ENCODE results near the gene NGFR. TPM values are rescaled to one million over a fixed set of nuclear protein-coding genes. Genes with fewer than 3 reads are reported as not detected.
"Not testable (repeated sequence)": the region's sequence is repeated elsewhere in the genome, so short reads cannot be mapped to it uniquely, and the experiment has no call there.

NGFR gene
- polyA plus RNA-seq, 4 donors, result 5.7 to 9.0 (median 6.2) TPM

- no peak for DNase-seq (ENCODE audit: low read depth in 4 of 4, low spot score in 3 of 4)
Measured at GRCh38 chr17:49494399-49494985, 601 bp upstream of the NGFR start.

- DNase-seq (ENCODE audit: low read depth in 4 of 4, low spot score in 3 of 4), result no peak
Measured at GRCh38 chr17:49495842-49496182, 719 bp downstream of the NGFR start.

- no peak for DNase-seq (ENCODE audit: low read depth in 4 of 4, low spot score in 3 of 4)
Measured at GRCh38 chr17:49496183-49496866, 1.2 kb downstream of the NGFR start.

GRCh38 chr17:49496867-49497147 lies 1.7 kb downstream of the NGFR start:
- no peak for DNase-seq (ENCODE audit: low read depth in 4 of 4, low spot score in 3 of 4)

DNA sequence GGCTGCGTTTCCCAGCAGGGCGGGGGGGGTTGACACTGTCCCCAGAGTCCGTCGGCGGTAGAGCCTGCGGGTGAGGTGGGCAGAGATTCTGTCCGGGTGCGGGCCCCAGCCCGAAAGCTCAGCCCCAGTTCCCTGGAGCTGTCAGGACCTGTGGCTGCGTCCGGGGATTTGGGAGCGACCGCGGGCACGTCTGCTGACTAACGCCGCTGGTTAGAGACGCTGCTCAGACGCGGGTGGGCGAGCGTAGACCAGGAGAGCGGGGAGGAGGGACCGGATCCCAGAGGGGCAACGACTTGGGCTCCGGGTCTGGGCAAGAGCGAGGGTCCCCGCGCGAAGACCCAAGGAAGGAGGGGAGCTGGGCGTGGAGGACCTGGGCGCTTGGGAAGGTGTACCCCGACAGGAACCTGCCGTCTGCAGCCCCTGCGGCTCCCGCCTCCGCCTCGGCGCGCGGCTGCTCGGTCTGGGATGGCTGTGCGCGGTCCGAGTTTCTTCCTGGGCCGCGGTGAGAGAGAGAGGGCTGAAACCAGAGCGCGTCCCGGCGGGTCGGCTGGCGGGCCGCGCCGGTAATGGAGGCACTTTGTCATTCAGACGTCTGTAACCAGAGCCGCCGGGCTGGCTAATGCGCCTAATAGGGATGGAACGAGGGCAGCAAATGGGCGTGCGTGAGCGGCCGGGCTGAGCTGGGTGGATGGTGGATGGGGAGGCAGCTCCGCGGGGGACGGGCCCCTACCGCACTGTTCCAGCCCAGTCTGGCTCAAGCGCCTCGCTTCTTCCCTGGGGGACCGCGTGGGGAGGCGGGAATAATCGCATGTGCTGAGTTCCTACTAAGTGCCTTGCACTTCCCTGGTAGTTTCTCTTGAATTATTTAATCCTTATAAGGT lies 2.3 kb downstream of the NGFR start:
- no peak for DNase-seq (ENCODE audit: low read depth in 4 of 4, low spot score in 3 of 4)

- no peak for DNase-seq (ENCODE audit: low read depth in 4 of 4, low spot score in 3 of 4)
Measured at GRCh38 chr17:49498029-49498615, 3.0 kb downstream of the NGFR start.

- no peak for DNase-seq (ENCODE audit: low read depth in 4 of 4, low spot score in 3 of 4)
Measured at GRCh38 chr17:49501496-49501895, 6.4 kb downstream of the NGFR start.

DNA sequence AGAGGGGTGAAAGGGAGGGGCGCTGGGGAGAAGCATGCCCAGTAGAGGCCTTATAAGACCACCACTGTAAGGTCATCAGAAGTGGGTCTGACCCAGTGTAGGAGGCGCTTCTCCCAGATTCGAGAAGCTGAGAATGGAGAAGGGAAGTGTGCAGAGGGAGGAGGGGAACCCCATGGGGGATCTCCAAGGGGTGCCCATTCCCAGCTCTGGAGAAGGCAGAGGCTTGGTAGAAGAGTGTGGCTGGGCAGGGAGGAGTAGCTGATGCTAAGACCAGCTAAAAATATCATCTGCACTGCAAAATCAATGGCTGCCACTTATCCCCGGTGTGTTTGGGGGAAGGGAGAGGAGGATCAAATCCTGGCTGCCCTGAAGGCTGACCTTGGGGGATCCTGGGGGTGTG lies 7.2 kb downstream of the NGFR start:
- DNase-seq (ENCODE audit: low read depth in 4 of 4, low spot score in 3 of 4), result no peak

GRCh38 chr17:49502680-49503079 lies 7.6 kb downstream of the NGFR start:
- not testable (repeated sequence) for DNase-seq (ENCODE audit: low read depth in 4 of 4, low spot score in 3 of 4)

DNA sequence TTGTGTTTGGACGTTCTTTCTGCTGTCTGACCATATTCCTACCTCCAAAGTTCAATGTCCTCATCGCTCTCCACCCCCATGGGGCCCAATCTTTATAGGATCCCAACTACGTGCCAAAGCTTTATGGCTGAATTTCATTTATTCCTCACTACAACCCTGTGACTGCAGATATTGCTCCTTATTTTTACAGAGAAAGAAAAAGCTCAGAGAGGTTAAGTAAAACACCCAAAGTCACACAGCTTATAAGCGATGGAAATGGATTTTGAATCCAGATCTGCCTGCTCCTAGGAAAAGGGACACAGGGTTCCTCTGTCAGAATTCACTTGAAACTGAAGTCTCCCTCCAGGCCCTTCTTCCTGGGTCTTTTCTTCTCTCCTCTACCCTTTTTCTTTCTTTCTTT lies 9.3 kb downstream of the NGFR start:
- DNase-seq (ENCODE audit: low read depth in 4 of 4, low spot score in 3 of 4), result no peak

DNA sequence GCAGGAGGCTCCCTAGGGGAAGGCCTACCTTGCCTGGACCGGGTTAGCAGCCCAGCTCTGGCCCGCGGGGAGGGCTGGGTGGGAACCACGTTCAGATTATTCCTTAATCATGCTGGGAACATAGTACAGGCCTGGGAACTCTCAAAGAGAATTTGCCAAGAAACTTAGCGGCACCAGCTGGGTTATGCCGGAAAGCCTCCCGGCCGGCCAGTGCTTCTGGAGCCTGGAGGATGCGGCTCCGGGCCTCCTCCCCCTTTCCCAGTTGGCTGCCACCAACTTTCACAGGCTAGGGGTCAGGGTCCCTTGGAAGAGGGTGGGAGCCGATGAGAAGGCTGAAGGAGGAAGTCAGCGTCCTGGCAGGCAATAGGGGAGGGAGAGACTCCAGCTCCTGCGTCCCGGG lies 10.8 kb downstream of the NGFR start:
- no peak for DNase-seq (ENCODE audit: low read depth in 4 of 4, low spot score in 3 of 4)

- DNase-seq (ENCODE audit: low read depth in 4 of 4, low spot score in 3 of 4), result no peak
Measured at GRCh38 chr17:49506282-49506681, 11.2 kb downstream of the NGFR start.

GRCh38 chr17:49508061-49508865 lies 13.2 kb downstream of the NGFR start:
- no peak for DNase-seq (ENCODE audit: low read depth in 4 of 4, low spot score in 3 of 4)

DNA sequence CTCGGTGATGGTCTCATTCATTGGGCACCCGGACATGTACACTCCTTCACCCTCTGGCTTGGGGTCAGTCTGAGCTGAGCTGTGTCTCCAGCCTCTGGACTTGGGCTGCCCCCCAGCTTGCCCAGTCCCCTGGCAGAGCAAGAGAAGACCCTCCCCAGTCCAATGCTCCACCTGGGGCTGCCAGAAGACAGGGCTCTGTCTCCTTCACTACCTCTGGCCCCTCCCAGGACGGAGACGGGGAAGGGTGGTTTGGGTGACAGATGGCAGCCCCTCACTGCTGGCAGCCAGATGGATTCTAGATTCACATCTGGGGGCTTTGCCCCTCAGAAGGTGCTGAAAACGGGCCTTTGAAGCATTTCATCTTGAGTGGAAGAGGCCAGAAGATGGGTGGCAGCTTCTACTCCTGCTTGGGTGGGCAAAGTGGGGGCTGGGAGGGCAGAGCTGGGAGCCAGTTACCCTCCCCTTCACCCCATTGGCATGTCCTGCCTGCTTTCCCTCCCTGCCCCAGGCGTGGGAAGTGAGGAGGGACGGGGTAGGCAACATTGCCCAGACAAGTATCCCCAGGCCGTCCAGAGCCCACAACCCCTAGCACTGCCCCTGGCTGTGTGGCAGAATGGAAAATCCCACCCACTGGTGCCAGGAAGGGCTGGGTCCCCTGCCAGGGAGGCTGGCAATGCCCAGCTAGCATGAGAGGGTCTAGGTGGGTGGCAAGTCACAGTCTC lies 13.9 kb downstream of the NGFR start:
- no peak for DNase-seq (ENCODE audit: low read depth in 4 of 4, low spot score in 3 of 4)

GRCh38 chr17:49509588-49509917 lies 14.5 kb downstream of the NGFR start:
- DNase-seq (ENCODE audit: low read depth in 4 of 4, low spot score in 3 of 4), result no peak

GRCh38 chr17:49510059-49510719 lies 15.1 kb downstream of the NGFR start:
- no peak for DNase-seq (ENCODE audit: low read depth in 4 of 4, low spot score in 3 of 4)

- DNase-seq (ENCODE audit: low read depth in 4 of 4, low spot score in 3 of 4), result no peak
Measured at GRCh38 chr17:49510720-49511110, 15.6 kb downstream of the NGFR start.

DNA sequence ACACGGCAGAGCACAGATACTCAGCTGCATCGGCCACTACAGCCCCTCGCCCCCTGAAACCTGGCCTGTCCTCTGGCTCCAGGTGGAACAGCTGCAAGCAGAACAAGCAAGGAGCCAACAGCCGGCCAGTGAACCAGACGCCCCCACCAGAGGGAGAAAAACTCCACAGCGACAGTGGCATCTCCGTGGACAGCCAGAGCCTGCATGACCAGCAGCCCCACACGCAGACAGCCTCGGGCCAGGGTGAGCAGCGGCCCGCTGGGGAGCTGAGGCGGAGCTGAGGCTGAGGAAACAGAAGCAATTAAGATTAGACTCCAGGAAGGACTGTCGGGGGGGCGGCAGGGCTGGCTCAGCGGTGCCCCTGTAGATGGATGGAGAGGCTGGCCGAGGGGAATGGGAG lies 16.7 kb downstream of the NGFR start:
- no peak for DNase-seq (ENCODE audit: low read depth in 4 of 4, low spot score in 3 of 4)

DNA sequence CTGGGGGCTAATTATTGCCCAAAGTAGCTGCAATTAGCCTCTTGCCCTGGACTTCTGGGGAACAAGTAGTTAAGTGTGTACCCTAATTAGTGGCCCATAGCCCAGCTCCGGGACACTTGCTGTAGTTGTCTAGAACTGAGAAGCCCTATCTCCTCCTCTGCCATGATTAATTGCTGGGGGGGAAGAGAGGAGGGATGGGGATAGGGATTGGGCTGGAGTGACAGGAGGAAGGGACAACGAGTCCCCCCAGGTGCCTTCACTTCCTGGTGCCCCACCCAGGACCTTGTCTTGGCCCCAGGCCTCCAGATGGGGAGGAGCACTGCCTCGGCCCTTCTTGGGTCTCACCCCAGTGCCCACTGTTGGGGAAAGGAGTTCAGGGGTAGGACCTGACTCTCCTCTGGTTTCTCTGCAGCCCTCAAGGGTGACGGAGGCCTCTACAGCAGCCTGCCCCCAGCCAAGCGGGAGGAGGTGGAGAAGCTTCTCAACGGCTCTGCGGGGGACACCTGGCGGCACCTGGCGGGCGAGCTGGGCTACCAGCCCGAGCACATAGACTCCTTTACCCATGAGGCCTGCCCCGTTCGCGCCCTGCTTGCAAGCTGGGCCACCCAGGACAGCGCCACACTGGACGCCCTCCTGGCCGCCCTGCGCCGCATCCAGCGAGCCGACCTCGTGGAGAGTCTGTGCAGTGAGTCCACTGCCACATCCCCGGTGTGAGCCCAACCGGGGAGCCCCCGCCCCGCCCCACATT lies 17.4 kb downstream of the NGFR start:
- no peak for DNase-seq (ENCODE audit: low read depth in 4 of 4, low spot score in 3 of 4)

All from right renal pelvis (tissue), 4 donors.